ENCODE results near the gene TMSB15C.
A peak's percentile ranks its signal among the peaks of the same experiment; 100 is the strongest.
"Not testable (repeated sequence)": the region's sequence is repeated elsewhere in the genome, so short reads cannot be mapped to it uniquely, and the experiment has no call there.

Gene TMSB15C

GRCh38 chrX:104113222-104113965 is 37.4 kb upstream of the TMSB15C start:
- no peaks in the 10 kb centered on the region for H3K36me3 ChIP-seq (ENCODE audit: insufficient read depth, low read length)
- H3K9ac ChIP-seq (ENCODE audit: low read length), result peak overlapping the region; percentile 48; the same call in 1 of the 2 replicates
- no peak overlapping the region for H2AFZ ChIP-seq (ENCODE audit: low read length)
- no peaks in the 10 kb centered on the region for H3K27me3 ChIP-seq (ENCODE audit: insufficient read depth, low read length)
- TF ChIP-seq EZH2 (IDR thresholded peaks at IDR 0.05; ENCODE audit: borderline replicate concordance, low read length), result no peak
- TF ChIP-seq CTCF (IDR thresholded peaks at IDR 0.05; ENCODE audit: low read length), result peak; percentile 59
- no peak overlapping the region for H3K27ac ChIP-seq (ENCODE audit: low read depth, low read length, poor library complexity, severe bottlenecking)
- peak overlapping the region; percentile 54 for H3K4me2 ChIP-seq (ENCODE audit: low read length)
- no peaks in the 10 kb centered on the region for H3F3A ChIP-seq (ENCODE audit: insufficient read depth, low read length)
- no peaks in the 10 kb centered on the region for H3K79me2 ChIP-seq (ENCODE audit: insufficient read depth, low read length)
- no peaks in the 10 kb centered on the region for H4K20me1 ChIP-seq (ENCODE audit: insufficient read depth, low read length)
- H3K9me3 ChIP-seq (ENCODE audit: low read length), result no peaks in the 10 kb centered on the region
- no peaks in the 10 kb centered on the region for H3K9me2 ChIP-seq (ENCODE audit: low read depth, low read length)
- H3K4me3 ChIP-seq (ENCODE audit: low read depth, low read length, poor library complexity, severe bottlenecking), result peak overlapping the region; percentile 53
- no peaks in the 10 kb centered on the region for H3K4me1 ChIP-seq (ENCODE audit: insufficient read depth, low read length, severe bottlenecking)

- Histone ChIP-seq H4K20me1 (ENCODE audit: insufficient read depth, low read length) (no peaks in the 10 kb centered on the region), H3K4me1 (ENCODE audit: insufficient read depth, low read length, severe bottlenecking) (no peaks in the 10 kb centered on the region), H3F3A (ENCODE audit: insufficient read depth, low read length) (no peaks in the 10 kb centered on the region), H3K9me3 (ENCODE audit: low read length) (no peaks in the 10 kb centered on the region), H3K27ac (ENCODE audit: low read depth, low read length, poor library complexity, severe bottlenecking) (no peak within 1 kb of the TSS), H2AFZ (ENCODE audit: low read length) (no peak within 1 kb of the TSS), H3K4me2 (ENCODE audit: low read length) (peak within 1 kb of the TSS; percentile 54), H3K79me2 (ENCODE audit: insufficient read depth, low read length) (no peaks in the 10 kb centered on the region), H3K4me3 (ENCODE audit: low read depth, low read length, poor library complexity, severe bottlenecking) (peak within 1 kb of the TSS; percentile 53), H3K36me3 (ENCODE audit: insufficient read depth, low read length) (no peaks in the 10 kb centered on the region), H3K27me3 (ENCODE audit: insufficient read depth, low read length) (no peaks in the 10 kb centered on the region), H3K9ac (ENCODE audit: low read length) (peak within 1 kb of the TSS; percentile 48; the same call in 1 of the 2 replicates), H3K9me2 (ENCODE audit: low read depth, low read length) (no peaks in the 10 kb centered on the region)
- TF ChIP-seq EZH2 (IDR thresholded peaks at IDR 0.05; ENCODE audit: borderline replicate concordance, low read length), result no peak
- no peak for TF ChIP-seq CTCF (IDR thresholded peaks at IDR 0.05; ENCODE audit: low read length)
Observed at GRCh38 chrX:104112326-104112951, 36.4 kb upstream of the TMSB15C start, which contains the start of gene ZCCHC18. Gene ZCCHC18, plus strand, starts transcription at chrX:104112523. Its CDS starts 1,589 bp downstream, at chrX:104114112.

- H3K27me3 ChIP-seq (ENCODE audit: insufficient read depth, low read length); H3K4me1 ChIP-seq (ENCODE audit: insufficient read depth, low read length, severe bottlenecking); H2AFZ ChIP-seq (ENCODE audit: low read length); H3K4me3 ChIP-seq (ENCODE audit: low read depth, low read length, poor library complexity, severe bottlenecking); H3K9me3 ChIP-seq (ENCODE audit: low read length); H3K9me2 ChIP-seq (ENCODE audit: low read depth, low read length); H4K20me1 ChIP-seq (ENCODE audit: insufficient read depth, low read length); H3K27ac ChIP-seq (ENCODE audit: low read depth, low read length, poor library complexity, severe bottlenecking); H3K9ac ChIP-seq (ENCODE audit: low read length); H3K79me2 ChIP-seq (ENCODE audit: insufficient read depth, low read length); H3K36me3 ChIP-seq (ENCODE audit: insufficient read depth, low read length); H3K4me2 ChIP-seq (ENCODE audit: low read length); H3F3A ChIP-seq (ENCODE audit: insufficient read depth, low read length): not testable (repeated sequence)
Observed at GRCh38 chrX:104110491-104111240, 34.6 kb upstream of the TMSB15C start.
